SK-MEL-5 (cell line): ENCODE measurements around the gene PLGLB1. TPM values are rescaled to one million over a fixed set of nuclear protein-coding genes. Genes with fewer than 3 reads are reported as not detected.
"Not testable (repeated sequence)": the region's sequence is repeated elsewhere in the genome, so short reads cannot be mapped to it uniquely, and the experiment has no call there.

Experiments
- DNase-seq: peaks from one replicate; pipeline ENCODE4 v3.0.0-alpha.2; 2016; ENCODE audit warnings: low read depth, low spot score
- in situ Hi-C: cut with HindIII; loops from 2 replicates; pipeline ENCODE4 v1.10.0; 2016; ENCODE audit warnings: low sequenced_read_pairs, high pct_unique_total_duplicates, low pct_unique_long_range_greater_than_20kb
- polyA plus RNA-seq, 2 experiments: library from polyadenylated mRNA; depleted of rRNA; stranded (reverse); fragments of >200 nt; gene quantifications; 2 replicates each; pipeline ENCODE4 v1.2.3, GENCODE V29; 2015
- total RNA-seq: library from RNA; depleted of rRNA; stranded (reverse); fragments of >200 nt; shearing (Covaris generic); gene quantifications from 2 replicates; pipeline ENCODE4 v1.2.3, GENCODE V29; 2014; rRNA removed

Gene PLGLB1
- total RNA-seq: 1.7 and 2.2 TPM in 2 replicates
- 0.32 TPM in 1 of 2 replicates, not detected in the other for polyA plus RNA-seq (2015; cell fraction: cytosol; rRNA removed)
- 2.8 and 13.2 TPM in 2 replicates for polyA plus RNA-seq (2015; cell fraction: nucleus; rRNA removed)

- DNase-seq, in situ Hi-C loops: not testable (repeated sequence)
Observed at GRCh38 chr2:87021744-87022143, at the start of gene PLGLB1. Gene PLGLB1 (minus strand): TSS chr2:87021844. CDS start chr2:87021783, 61 bp downstream.

GRCh38 chr2:87064305-87064704, 42.7 kb upstream of the PLGLB1 start:
- DNase-seq, in situ Hi-C loops: not testable (repeated sequence)

GRCh38 chr2:87063431-87063830, 41.8 kb upstream of the PLGLB1 start:
- DNase-seq, in situ Hi-C loops: not testable (repeated sequence)

GRCh38 chr2:87061519-87061918, 39.9 kb upstream of the PLGLB1 start:
- DNase-seq, in situ Hi-C loops: not testable (repeated sequence)

- DNase-seq, in situ Hi-C loops: not testable (repeated sequence)
Observed at GRCh38 chr2:87057606-87058005, 36.0 kb upstream of the PLGLB1 start.

- in situ Hi-C loops, DNase-seq: not testable (repeated sequence)
Observed at GRCh38 chr2:87056843-87057242, 35.2 kb upstream of the PLGLB1 start.

- in situ Hi-C loops, DNase-seq: not testable (repeated sequence)
Observed at GRCh38 chr2:87056435-87056834, 34.8 kb upstream of the PLGLB1 start.

- DNase-seq, in situ Hi-C loops: not testable (repeated sequence)
Observed at GRCh38 chr2:87054375-87054774, 32.7 kb upstream of the PLGLB1 start.

GRCh38 chr2:87041321-87041978, 19.8 kb upstream of the PLGLB1 start:
- in situ Hi-C loops, DNase-seq: not testable (repeated sequence)

- in situ Hi-C loops: not testable (repeated sequence)
Observed at GRCh38 chr2:87028607-87029006, 7.0 kb upstream of the PLGLB1 start.

GRCh38 chr2:87026816-87027215, 5.2 kb upstream of the PLGLB1 start:
- in situ Hi-C loops, DNase-seq: not testable (repeated sequence)

More at GRCh38 chr2:87028607-87029006, 7.0 kb upstream of the PLGLB1 start:
- not testable (repeated sequence) for DNase-seq

GRCh38 chr2:87025927-87026326, 4.3 kb upstream of the PLGLB1 start:
- DNase-seq, in situ Hi-C loops: not testable (repeated sequence)

GRCh38 chr2:87023988-87024615, 2.5 kb upstream of the PLGLB1 start:
- DNase-seq, in situ Hi-C loops: not testable (repeated sequence)

- in situ Hi-C loops, DNase-seq: not testable (repeated sequence)
Observed at GRCh38 chr2:87021043-87021442, 601 bp downstream of the PLGLB1 start.

GRCh38 chr2:87019053-87019452, 2.6 kb downstream of the PLGLB1 start:
- in situ Hi-C loops, DNase-seq: not testable (repeated sequence)

GRCh38 chr2:87014489-87015169, 7.0 kb downstream of the PLGLB1 start:
- in situ Hi-C loops, DNase-seq: not testable (repeated sequence)

- DNase-seq, in situ Hi-C loops: not testable (repeated sequence)
Observed at GRCh38 chr2:87004398-87004797, 17.2 kb downstream of the PLGLB1 start.
